Measurements from ENCODE around the gene PSKH1. TPM values are rescaled to one million over a fixed set of nuclear protein-coding genes. Genes with fewer than 3 reads are reported as not detected.

The PSKH1 gene
- total RNA-seq, 1 donor from 2014 or later, result 44.5 TPM

DNA sequence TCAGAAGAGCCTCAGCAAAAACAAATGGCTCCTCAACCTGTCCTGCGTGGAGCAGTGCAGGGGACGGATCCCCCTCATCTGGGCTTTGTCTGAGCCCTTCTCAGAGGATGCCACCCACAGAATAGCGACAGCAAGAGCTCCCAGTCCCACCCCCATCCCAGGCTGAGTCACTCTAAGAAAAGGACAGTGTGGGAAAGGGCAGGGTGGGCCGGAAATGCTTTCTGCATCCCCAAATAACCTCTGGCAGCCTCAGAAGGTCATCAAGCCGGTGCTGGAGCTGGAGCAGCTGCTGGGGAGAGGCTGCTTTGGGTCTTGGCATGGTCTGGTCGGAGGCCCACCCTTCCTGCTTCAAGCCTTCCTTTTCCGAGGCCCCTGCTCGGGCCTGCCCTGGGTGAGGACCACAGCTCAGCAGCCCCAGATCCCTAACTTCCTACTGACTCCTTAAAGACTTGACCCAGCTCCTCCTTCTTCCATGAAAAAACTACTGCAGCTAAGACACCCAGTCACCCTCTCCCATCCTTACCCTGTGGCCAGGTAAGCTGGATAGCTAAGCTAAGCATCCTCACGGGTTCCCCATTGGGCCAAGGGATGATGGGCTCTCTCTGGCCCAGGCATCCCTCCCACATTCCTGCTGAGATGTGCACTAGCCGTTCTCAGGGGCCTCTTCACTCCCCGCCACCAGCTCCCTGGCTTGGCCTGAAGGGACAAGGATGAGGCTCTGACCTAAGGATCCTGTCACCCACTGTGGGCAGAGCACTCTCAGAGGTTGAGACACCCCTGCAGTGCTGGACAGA, 66.7 kb downstream of the PSKH1 start:
- H3K9me3 Mint-ChIP-seq, result no peaks in the 10 kb centered on the region
- TF ChIP-seq, protein P1, sequence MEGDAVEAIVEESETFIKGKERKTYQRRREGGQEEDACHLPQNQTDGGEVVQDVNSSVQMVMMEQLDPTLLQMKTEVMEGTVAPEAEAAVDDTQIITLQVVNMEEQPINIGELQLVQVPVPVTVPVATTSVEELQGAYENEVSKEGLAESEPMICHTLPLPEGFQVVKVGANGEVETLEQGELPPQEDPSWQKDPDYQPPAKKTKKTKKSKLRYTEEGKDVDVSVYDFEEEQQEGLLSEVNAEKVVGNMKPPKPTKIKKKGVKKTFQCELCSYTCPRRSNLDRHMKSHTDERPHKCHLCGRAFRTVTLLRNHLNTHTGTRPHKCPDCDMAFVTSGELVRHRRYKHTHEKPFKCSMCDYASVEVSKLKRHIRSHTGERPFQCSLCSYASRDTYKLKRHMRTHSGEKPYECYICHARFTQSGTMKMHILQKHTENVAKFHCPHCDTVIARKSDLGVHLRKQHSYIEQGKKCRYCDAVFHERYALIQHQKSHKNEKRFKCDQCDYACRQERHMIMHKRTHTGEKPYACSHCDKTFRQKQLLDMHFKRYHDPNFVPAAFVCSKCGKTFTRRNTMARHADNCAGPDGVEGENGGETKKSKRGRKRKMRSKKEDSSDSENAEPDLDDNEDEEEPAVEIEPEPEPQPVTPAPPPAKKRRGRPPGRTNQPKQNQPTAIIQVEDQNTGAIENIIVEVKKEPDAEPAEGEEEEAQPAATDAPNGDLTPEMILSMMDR (IDR thresholded peaks at IDR 0.05; ENCODE audit: unreplicated experiment), result no peak
- no peak for DNase-seq (ENCODE audit: low spot score in 2 of 2, unreplicated experiment in 2 of 2)
- H3K27me3 Mint-ChIP-seq (ENCODE audit: low read depth), result no peaks in the 10 kb centered on the region
- H3K36me3 Mint-ChIP-seq, result peaks cover 36% of the 10 kb centered on the region
- peaks cover 5% of the 10 kb centered on the region for H3K4me1 Mint-ChIP-seq
- H3K27ac Mint-ChIP-seq, result no peak overlapping the region
- H3K4me3 Mint-ChIP-seq, result no peak overlapping the region

DNA sequence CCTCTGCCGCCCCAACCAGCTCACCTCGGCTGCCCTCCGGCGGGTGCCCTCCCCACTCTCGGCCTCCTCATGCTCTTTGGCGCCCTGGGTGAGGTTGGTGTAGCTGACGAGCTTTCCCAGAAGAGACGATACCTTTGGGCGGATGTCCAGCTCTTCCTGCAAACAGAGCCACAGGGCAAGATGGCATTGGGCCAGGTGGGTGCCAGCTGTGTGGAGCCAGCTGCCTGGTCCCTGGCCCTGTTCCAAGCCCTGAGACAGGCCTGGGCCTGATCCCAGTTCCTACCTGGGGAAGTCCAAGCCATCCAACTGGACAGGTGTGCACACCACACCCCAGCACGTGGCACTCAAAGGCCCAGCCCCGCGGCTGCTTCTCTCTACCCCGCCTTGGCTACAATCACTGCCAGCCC, 68.5 kb downstream of the PSKH1 start:
- TF ChIP-seq, protein P1 (IDR thresholded peaks at IDR 0.05; ENCODE audit: unreplicated experiment), result no peak
- Mint-ChIP-seq H3K36me3 (peaks cover 31% of the 10 kb centered on the region), H3K27ac (no peak overlapping the region), H3K4me3 (no peak overlapping the region), H3K4me1 (peaks cover 24% of the 10 kb centered on the region), H3K27me3 (ENCODE audit: low read depth) (no peaks in the 10 kb centered on the region), H3K9me3 (no peaks in the 10 kb centered on the region)
- DNase-seq (ENCODE audit: low spot score in 2 of 2, unreplicated experiment in 2 of 2), result no peak

DNA sequence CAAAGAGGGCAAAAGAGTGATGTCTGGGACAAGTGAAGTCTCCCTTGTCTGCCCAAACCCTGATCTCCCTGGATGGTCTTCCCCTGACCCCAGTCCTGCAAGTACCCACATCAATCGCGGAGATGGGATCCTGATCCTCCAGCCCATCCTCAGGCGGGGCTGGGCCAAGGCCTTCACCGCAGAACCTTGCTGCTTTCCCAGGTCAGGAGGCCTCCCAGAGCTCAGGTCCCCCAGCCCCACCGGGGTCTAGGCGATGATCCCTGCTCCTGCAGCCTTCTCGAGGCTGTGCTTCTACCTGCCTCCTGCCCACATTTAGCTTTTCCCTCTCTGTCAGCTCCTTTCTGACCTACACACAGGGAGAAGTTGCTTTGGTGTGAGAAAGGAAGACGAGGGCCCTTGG, 69.1 kb downstream of the PSKH1 start:
- Mint-ChIP-seq H3K27ac (no peak overlapping the region), H3K4me3 (no peak overlapping the region), H3K27me3 (ENCODE audit: low read depth) (no peaks in the 10 kb centered on the region), H3K9me3 (no peaks in the 10 kb centered on the region), H3K4me1 (peaks cover 30% of the 10 kb centered on the region), H3K36me3 (peaks cover 31% of the 10 kb centered on the region)
- no peak for DNase-seq (ENCODE audit: low spot score in 2 of 2, unreplicated experiment in 2 of 2)
- TF ChIP-seq, protein P1 (IDR thresholded peaks at IDR 0.05; ENCODE audit: unreplicated experiment), result no peak

DNA sequence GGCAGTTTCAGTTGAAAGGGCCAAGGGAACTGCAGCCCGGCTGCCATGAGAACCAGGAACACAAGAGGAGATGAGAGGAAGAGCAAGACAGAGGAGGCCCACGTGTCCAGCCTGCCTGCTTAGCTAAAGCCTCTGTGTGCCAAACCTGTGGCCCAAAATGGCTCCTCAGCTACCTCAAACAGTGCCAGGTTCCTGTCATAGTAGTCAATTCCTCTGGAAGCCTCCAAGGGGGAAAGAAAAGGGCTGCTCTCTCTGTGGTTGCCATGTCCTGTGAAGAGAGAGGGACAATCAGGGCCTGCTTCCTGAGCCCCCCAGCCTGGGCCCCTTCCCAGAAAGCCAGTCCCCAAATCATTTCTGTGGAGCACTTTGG, 70.2 kb downstream of the PSKH1 start:
- TF ChIP-seq, protein P1 (IDR thresholded peaks at IDR 0.05; ENCODE audit: unreplicated experiment), result no peak
- Mint-ChIP-seq H3K27ac (no peak overlapping the region), H3K36me3 (peaks cover 24% of the 10 kb centered on the region), H3K27me3 (ENCODE audit: low read depth) (no peaks in the 10 kb centered on the region), H3K4me3 (no peak overlapping the region), H3K9me3 (no peaks in the 10 kb centered on the region), H3K4me1 (peaks cover 36% of the 10 kb centered on the region)
- no peak for DNase-seq (ENCODE audit: low spot score in 2 of 2, unreplicated experiment in 2 of 2)

DNA sequence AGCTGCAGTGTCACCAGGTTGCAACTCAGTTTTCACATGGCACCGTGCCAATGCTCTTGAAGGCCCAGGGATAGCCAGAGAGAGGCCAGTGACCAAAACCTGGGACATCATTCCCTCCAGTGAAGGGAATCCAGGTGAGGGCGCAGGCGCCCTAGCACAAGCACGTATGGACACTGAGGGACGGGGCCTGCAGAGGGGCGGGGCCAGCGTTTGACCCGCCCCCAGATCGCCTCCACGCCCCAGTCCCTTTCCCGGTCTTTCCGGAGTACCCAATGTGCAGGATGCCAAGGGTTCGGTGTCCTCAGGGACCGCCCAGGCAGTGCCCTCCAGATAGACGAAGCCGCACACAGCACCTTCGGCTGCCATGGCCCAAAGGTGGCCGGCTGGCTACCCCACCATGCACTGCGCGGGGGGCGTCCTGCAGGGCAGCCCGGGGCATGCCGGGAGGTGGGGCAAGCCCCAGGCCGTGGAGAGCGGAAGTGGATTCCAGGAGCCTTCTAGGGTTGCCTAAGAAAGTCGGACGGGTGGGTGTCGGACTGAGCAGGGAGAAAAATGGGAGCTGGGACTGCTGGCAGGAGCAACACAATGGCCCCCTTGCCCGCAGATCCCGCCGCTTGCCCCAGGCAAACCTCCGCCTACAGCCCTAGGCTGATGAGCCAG, 70.7 kb downstream of the PSKH1 start:
- no peak overlapping the region for H3K27ac Mint-ChIP-seq
- peaks cover 36% of the 10 kb centered on the region for H3K4me1 Mint-ChIP-seq
- no peak overlapping the region for H3K4me3 Mint-ChIP-seq

More for the DNA sequence above, 70.7 kb downstream of the PSKH1 start:
- Mint-ChIP-seq H3K9me3 (no peaks in the 10 kb centered on the region), H3K27me3 (ENCODE audit: low read depth) (no peaks in the 10 kb centered on the region), H3K36me3 (peaks cover 19% of the 10 kb centered on the region)
- no peak for DNase-seq (ENCODE audit: low spot score in 2 of 2, unreplicated experiment in 2 of 2)
- TF ChIP-seq, protein P1 (IDR thresholded peaks at IDR 0.05; ENCODE audit: unreplicated experiment), result no peak

Measured in mesothelial cell of epicardium (in vitro differentiated cells).